HG03558 (cell line): ENCODE data around the gene CLDN9.

Experiments used
- ATAC-seq: cut with Tn5 transposase; IDR thresholded peaks from one replicate; pipeline ENCODE4 v1.9.1; 2021; ENCODE audit warnings: moderate number of reproducible peaks; ENCODE audit not compliant: unreplicated experiment; ENCODE audit errors: extremely low read depth

The CLDN9 gene

GRCh38 chr16:2991566-2992261 is 21.0 kb upstream of the CLDN9 start:
- ATAC-seq = no peak

GRCh38 chr16:2992383-2993081 is 20.2 kb upstream of the CLDN9 start:
- no peak for ATAC-seq

- no peak for ATAC-seq
Measured at GRCh38 chr16:2996298-2996697, 16.4 kb upstream of the CLDN9 start.

GRCh38 chr16:2999929-3000328 is 12.8 kb upstream of the CLDN9 start:
- ATAC-seq = no peak

- ATAC-seq = no peak
Measured at GRCh38 chr16:3000540-3000939, 12.2 kb upstream of the CLDN9 start.

GRCh38 chr16:3001316-3001715 is 11.4 kb upstream of the CLDN9 start:
- ATAC-seq = no peak

GRCh38 chr16:3003582-3004270 is 9.0 kb upstream of the CLDN9 start:
- peak; percentile 87 for ATAC-seq

GRCh38 chr16:3004319-3004718 is 8.4 kb upstream of the CLDN9 start:
- peak; percentile 4 for ATAC-seq

- ATAC-seq = no peak
Measured at GRCh38 chr16:3004781-3005284, 7.9 kb upstream of the CLDN9 start.

- ATAC-seq = no peak
Measured at GRCh38 chr16:3007059-3007956, 5.4 kb upstream of the CLDN9 start.

- no peak for ATAC-seq
Measured at GRCh38 chr16:3007957-3008689, 4.6 kb upstream of the CLDN9 start.

GRCh38 chr16:3008690-3009037 is 4.1 kb upstream of the CLDN9 start:
- ATAC-seq = no peak

- ATAC-seq = no peak
Measured at GRCh38 chr16:3009568-3010390, 2.9 kb upstream of the CLDN9 start.

- ATAC-seq = no peak
Measured at GRCh38 chr16:3010510-3010909, 2.2 kb upstream of the CLDN9 start.

- ATAC-seq = no peak
Measured at GRCh38 chr16:3012246-3012645, 477 bp upstream of the CLDN9 start.

- ATAC-seq = no peak
Measured at GRCh38 chr16:3013491-3013951, 798 bp downstream of the CLDN9 start.

- no peak for ATAC-seq
Measured at GRCh38 chr16:3013998-3014690, 1.4 kb downstream of the CLDN9 start.

GRCh38 chr16:3014971-3015370 is 2.2 kb downstream of the CLDN9 start:
- ATAC-seq = no peak
